Measurements from ENCODE around the gene HTR6. TPM values are rescaled to one million over a fixed set of nuclear protein-coding genes. Genes with fewer than 3 reads are reported as not detected.

Gene HTR6
- total RNA-seq, 1 experiment from 2014 or later: 0.57 TPM

GRCh38 chr1:19621274-19621950 is 43.3 kb upstream of the HTR6 start:
- peaks cover 45% of the 10 kb centered on the region for H3K79me2 ChIP-seq (ENCODE audit: insufficient read depth, low read length)
- H3K4me2 ChIP-seq (ENCODE audit: low read length): no peak overlapping the region
- peaks cover 0 to 3% of the 10 kb centered on the region in 2 experiments; a peak in 1 of 4 replicates for H3K36me3 ChIP-seq (ENCODE audit: control insufficient read depth in 1 of 2, insufficient read depth in 2 of 2, low read length in 2 of 2)
- no TSS peak for BruUV-seq (replicated peaks)
- peaks cover 15% of the 10 kb centered on the region; the same call in 1 of the 2 replicates for H4K20me1 ChIP-seq (ENCODE audit: insufficient read depth)
- POLR2A ChIA-PET: no interaction called here
- no peak overlapping the region for H3K9ac ChIP-seq (ENCODE audit: low read length)
- H3K27me3 ChIP-seq (ENCODE audit: insufficient read depth, low read length): no peaks in the 10 kb centered on the region
- CTCF ChIA-PET: no interaction called here
- no peak for DNase-seq (ENCODE audit: low read depth, low spot score)
- H3K4me1 ChIP-seq (ENCODE audit: control insufficient read depth in 1 of 2, insufficient read depth in 2 of 2, low read length in 2 of 2): no peaks in the 10 kb centered on the region
- no peaks in the 10 kb centered on the region for H3K9me3 ChIP-seq (ENCODE audit: control insufficient read depth in 1 of 2, insufficient read depth in 1 of 2, low read depth in 1 of 2, low read length in 2 of 2)
- H3K27ac ChIP-seq (ENCODE audit: low read depth, low read length): no peak overlapping the region
- no peak for ATAC-seq
- intact Hi-C loops (cut with micrococcal nuclease): no loop called here
- H3K4me3 ChIP-seq (replicated peaks in 1 of 2; ENCODE audit: low read depth in 1 of 2, low read length in 2 of 2): no peak overlapping the region
- RAD21 ChIA-PET (ENCODE audit: low non-redundant PET in 1 of 2, low total read pairs in 2 of 2, uncharacterized antibody in 2 of 2, unreplicated experiment in 2 of 2): no interaction called here
- H3K9me2 ChIP-seq (ENCODE audit: insufficient read depth): no peaks in the 10 kb centered on the region
- H2AFZ ChIP-seq (ENCODE audit: low read depth, low read length, poor library complexity, severe bottlenecking): no peak overlapping the region
- TF ChIP-seq FOSL1 (IDR thresholded peaks at IDR 0.05; ENCODE audit: low read depth): no peak
- no peak for TF ChIP-seq SRF (IDR thresholded peaks at IDR 0.05; ENCODE audit: low read depth)
- TF ChIP-seq CEBPB (IDR thresholded peaks at IDR 0.05; ENCODE audit: low read depth): no peak
- no peak for TF ChIP-seq SP1 (IDR thresholded peaks at IDR 0.05; ENCODE audit: low read depth)
- TF ChIP-seq RAD21 (IDR thresholded peaks at IDR 0.05; ENCODE audit: low read depth): no peak
- TF ChIP-seq SIN3A (IDR thresholded peaks at IDR 0.05; ENCODE audit: low read depth): no peak
- no peak for TF ChIP-seq REST (IDR thresholded peaks at IDR 0.05; ENCODE audit: low read depth)
- TF ChIP-seq CTCF (IDR thresholded peaks at IDR 0.05 in 2 of 3, conservative IDR thresholded peaks at IDR 0.05 in 1 of 3; ENCODE audit: borderline replicate concordance in 1 of 3, insufficient read depth in 1 of 3, low read depth in 2 of 3, low read length in 2 of 3): no peak
- TF ChIP-seq YY1 (IDR thresholded peaks at IDR 0.05; ENCODE audit: extremely low read depth, insufficient replicate concordance, low read depth, low read length): no peak
- TF ChIP-seq ELF1 (IDR thresholded peaks at IDR 0.05; ENCODE audit: borderline replicate concordance, low read depth): no peak
- TF ChIP-seq EGR1 (IDR thresholded peaks at IDR 0.05; ENCODE audit: low read depth): no peak
- TF ChIP-seq ZNF274 (IDR thresholded peaks at IDR 0.05; ENCODE audit: low read depth, low read length): no peak
- no peak for TF ChIP-seq EZH2 (IDR thresholded peaks at IDR 0.05)
- no peak for TF ChIP-seq ZBTB33 (IDR thresholded peaks at IDR 0.05; ENCODE audit: extremely low read depth, insufficient replicate concordance, low read length)
- no peak for TF ChIP-seq TCF7L2 (IDR thresholded peaks at IDR 0.05; ENCODE audit: borderline replicate concordance, extremely low read depth, insufficient read depth, insufficient read length)
- TF ChIP-seq EZH2phosphoT487 (IDR thresholded peaks at IDR 0.05; ENCODE audit: borderline replicate concordance): no peak
- TF ChIP-seq ATF3 (IDR thresholded peaks at IDR 0.05): no peak
